HEK293 (cell line): ENCODE measurements around the gene ZNF358.

Experiments used
- CTCF ChIA-PET: fragments of 350-600 bp; formaldehyde crosslinking; extraction: SDS; loops from one replicate; lab custom pipeline; 2021; ENCODE audit warnings: antibody characterized with exemption; lab: Yijun Ruan, JAX
- POLR2A ChIA-PET: fragments of 300-600 bp; formaldehyde crosslinking; extraction: SDS; loops from one replicate; lab custom pipeline; 2020; ENCODE audit warnings: antibody characterized with exemption, inconsistent platforms; lab: Yijun Ruan, JAX
- H3K27ac ChIP-seq: fragments of 200-500 bp; sonication (Bioruptor generic); 2 replicates; pipeline ENCODE4 v1.5.1; 2014; ENCODE audit warnings: low read depth, low read length, control low read depth, inconsistent platforms; ENCODE audit errors: extremely low read depth
- H3K36me3 ChIP-seq, 2 experiments: fragments of 200-500 bp in 1 of 2; sonication (Bioruptor generic) in 1 of 2; 1 replicate in 1 of 2; 2 replicates in 1 of 2; pipeline ENCODE4 v1.5.1; 2014 to 2017; ENCODE audit warnings: inconsistent platforms in 2 of 2, low read length in 2 of 2; ENCODE audit not compliant: control insufficient read depth in 2 of 2, insufficient read depth in 1 of 2
- H3K4me1 ChIP-seq: fragments of 200-500 bp; sonication (Bioruptor generic); 2 replicates; pipeline ENCODE4 v1.5.1; 2014; ENCODE audit warnings: mild to moderate bottlenecking, low read length, inconsistent platforms; ENCODE audit not compliant: control insufficient read depth, insufficient read depth
- H3K4me3 ChIP-seq: 2 replicates; pipeline ENCODE4 v1.5.1; 2011; ENCODE audit warnings: low read depth, mild to moderate bottlenecking, control low read depth, low read length, moderate library complexity
- H3K9me3 ChIP-seq: fragments of 200-500 bp; sonication (Bioruptor generic); 2 replicates; pipeline ENCODE4 v1.5.1; 2014; ENCODE audit warnings: low read depth, low read length, inconsistent platforms; ENCODE audit not compliant: control insufficient read depth, insufficient read depth
- GLIS1 ChIP-seq: fragments of 450-650 bp; formaldehyde crosslinking; IDR thresholded peaks from 2 replicates; pipeline ENCODE4 v1.5.1; 2016; ENCODE audit warnings: missing biosample characterization, missing genetic modification characterization
- KLF1 ChIP-seq: fragments of 450-650 bp; formaldehyde crosslinking; IDR thresholded peaks from 2 replicates; pipeline ENCODE4 v1.5.1; 2016; ENCODE audit warnings: missing biosample characterization, missing genetic modification characterization
- KLF8 ChIP-seq: fragments of 450-650 bp; formaldehyde crosslinking; IDR thresholded peaks from 2 replicates; pipeline ENCODE4 v1.5.1; 2016; ENCODE audit warnings: missing biosample characterization, missing genetic modification characterization
- KLF9 ChIP-seq: fragments of 450-650 bp; formaldehyde crosslinking; IDR thresholded peaks from 2 replicates; pipeline ENCODE4 v1.5.1; 2016; ENCODE audit warnings: missing biosample characterization, missing genetic modification characterization, low read depth
- RBAK ChIP-seq: fragments of 450-650 bp; formaldehyde crosslinking; IDR thresholded peaks from 2 replicates; pipeline ENCODE4 v1.5.1; 2016; ENCODE audit warnings: missing biosample characterization, missing genetic modification characterization
- ZFHX2 ChIP-seq: fragments of 450-650 bp; formaldehyde crosslinking; conservative IDR thresholded peaks from 2 replicates; pipeline ENCODE4 v1.5.1; 2016; ENCODE audit warnings: missing biosample characterization, missing genetic modification characterization
- ZNF155 ChIP-seq: fragments of 450-650 bp; formaldehyde crosslinking; IDR thresholded peaks from 2 replicates; pipeline ENCODE4 v1.5.1; 2016; ENCODE audit warnings: missing biosample characterization, missing genetic modification characterization
- ZNF16 ChIP-seq: fragments of 450-650 bp; formaldehyde crosslinking; IDR thresholded peaks from 2 replicates; pipeline ENCODE4 v1.5.1; 2016; ENCODE audit warnings: low read depth, missing biosample characterization, missing genetic modification characterization
- ZNF174 ChIP-seq: fragments of 450-650 bp; formaldehyde crosslinking; IDR thresholded peaks from 2 replicates; pipeline ENCODE4 v1.5.0; 2017; ENCODE audit warnings: missing biosample characterization, mild to moderate bottlenecking, missing genetic modification characterization
- ZNF19 ChIP-seq: fragments of 450-650 bp; formaldehyde crosslinking; IDR thresholded peaks from 2 replicates; pipeline ENCODE4; 2016; ENCODE audit warnings: missing biosample characterization, missing genetic modification characterization, low read depth
- ZNF335 ChIP-seq: fragments of 450-650 bp; formaldehyde crosslinking; conservative IDR thresholded peaks from 2 replicates; pipeline ENCODE4 v1.5.1; 2016; ENCODE audit warnings: missing biosample characterization, missing genetic modification characterization
- ZNF398 ChIP-seq: fragments of 450-650 bp; formaldehyde crosslinking; IDR thresholded peaks from 2 replicates; pipeline ENCODE4 v1.5.1; 2017; ENCODE audit warnings: missing biosample characterization, missing genetic modification characterization
- ZNF416 ChIP-seq: fragments of 450-650 bp; formaldehyde crosslinking; IDR thresholded peaks from 2 replicates; pipeline ENCODE4 v1.5.1; 2016; ENCODE audit warnings: missing biosample characterization, missing genetic modification characterization
- ZNF510 ChIP-seq: fragments of 450-650 bp; formaldehyde crosslinking; IDR thresholded peaks from 2 replicates; pipeline ENCODE4 v1.5.1; 2018; ENCODE audit warnings: mild to moderate bottlenecking, missing genetic modification characterization, missing biosample characterization; ENCODE audit not compliant: insufficient replicate concordance
- ZNF558 ChIP-seq: fragments of 450-650 bp; formaldehyde crosslinking; IDR thresholded peaks from 2 replicates; pipeline ENCODE4 v1.5.1; 2016; ENCODE audit warnings: missing biosample characterization, missing genetic modification characterization
- ZNF571 ChIP-seq: fragments of 450-650 bp; formaldehyde crosslinking; IDR thresholded peaks from 2 replicates; pipeline ENCODE4 v1.5.0; 2017; ENCODE audit warnings: missing biosample characterization, missing genetic modification characterization
- ZNF585B ChIP-seq: fragments of 450-650 bp; formaldehyde crosslinking; IDR thresholded peaks from 2 replicates; pipeline ENCODE4 v1.5.1; 2016; ENCODE audit warnings: missing biosample characterization, missing genetic modification characterization
- ZNF610 ChIP-seq: fragments of 450-650 bp; formaldehyde crosslinking; IDR thresholded peaks from 2 replicates; pipeline ENCODE4 v1.5.1; 2016; ENCODE audit warnings: missing biosample characterization, missing genetic modification characterization, borderline replicate concordance
- ZNF626 ChIP-seq: fragments of 450-650 bp; sonication (Bioruptor Pico); formaldehyde crosslinking; IDR thresholded peaks from 2 replicates; pipeline ENCODE4 v1.5.1; 2018; ENCODE audit warnings: missing biosample characterization, missing genetic modification characterization, inconsistent platforms
- ZSCAN30 ChIP-seq: fragments of 450-650 bp; IDR thresholded peaks from 2 replicates; pipeline ENCODE4 v1.5.1; 2018; ENCODE audit warnings: missing biosample characterization, mild to moderate bottlenecking, missing genetic modification characterization, moderate library complexity
- TF ChIP-seq, protein P1 (sequence below): sonication (generic); formaldehyde crosslinking; IDR thresholded peaks from 2 replicates; pipeline ENCODE4 v1.8.1; 2022; ENCODE audit warnings: mild to moderate bottlenecking, moderate library complexity, missing genetic modification reagents
- TF ChIP-seq, protein P2 (sequence below): fragments of 450-650 bp; formaldehyde crosslinking; IDR thresholded peaks from 2 replicates; pipeline ENCODE4 v1.5.1; 2016; ENCODE audit warnings: missing biosample characterization, missing genetic modification characterization

The ZNF358 gene

GRCh38 chr19:7482584-7483439, 33.1 kb upstream of the ZNF358 start:
- H3K9me3 ChIP-seq: no peaks in the 10 kb centered on the region
- no peak for TF ChIP-seq ZNF626
- peak; percentile 70 for TF ChIP-seq KLF1 (tag by site-specific recombination)
- no peak for TF ChIP-seq ZNF155 (tag by site-specific recombination)
- TF ChIP-seq KLF9: peak; percentile 41; the same call in 1 of the 2 replicates
- no peaks in the 10 kb centered on the region for H3K4me1 ChIP-seq
- CTCF ChIA-PET: no interaction called here
- no peak overlapping the region for H3K4me3 ChIP-seq
- no peaks in the 10 kb centered on the region for H3K36me3 ChIP-seq
- POLR2A ChIA-PET: no interaction called here
- H3K27ac ChIP-seq: no peak overlapping the region

- Histone ChIP-seq H3K36me3 (no peaks in the 10 kb centered on the region), H3K27ac (no peak overlapping the region), H3K9me3 (no peaks in the 10 kb centered on the region), H3K4me1 (no peaks in the 10 kb centered on the region), H3K4me3 (no peak overlapping the region)
- TF ChIP-seq RBAK (tag by site-specific recombination) (no peak), ZNF558 (tag by site-specific recombination) (no peak), ZNF19 (tag by site-specific recombination) (no peak), ZNF16 (tag by site-specific recombination) (no peak), ZNF585B (tag by site-specific recombination) (no peak), ZNF510 (tag by site-specific recombination) (no peak), ZNF174 (no peak), ZNF335 (no peak), ZSCAN30 (tag by site-specific recombination) (no peak), ZFHX2 (tag by site-specific recombination) (no peak), ZNF416 (tag by site-specific recombination) (no peak), ZNF571 (tag by site-specific recombination) (no peak), KLF8 (tag by site-specific recombination) (no peak), ZNF610 (no peak), GLIS1 (tag by site-specific recombination) (no peak), ZNF398 (tag by site-specific recombination) (no peak)
- TF ChIP-seq, protein P1, sequence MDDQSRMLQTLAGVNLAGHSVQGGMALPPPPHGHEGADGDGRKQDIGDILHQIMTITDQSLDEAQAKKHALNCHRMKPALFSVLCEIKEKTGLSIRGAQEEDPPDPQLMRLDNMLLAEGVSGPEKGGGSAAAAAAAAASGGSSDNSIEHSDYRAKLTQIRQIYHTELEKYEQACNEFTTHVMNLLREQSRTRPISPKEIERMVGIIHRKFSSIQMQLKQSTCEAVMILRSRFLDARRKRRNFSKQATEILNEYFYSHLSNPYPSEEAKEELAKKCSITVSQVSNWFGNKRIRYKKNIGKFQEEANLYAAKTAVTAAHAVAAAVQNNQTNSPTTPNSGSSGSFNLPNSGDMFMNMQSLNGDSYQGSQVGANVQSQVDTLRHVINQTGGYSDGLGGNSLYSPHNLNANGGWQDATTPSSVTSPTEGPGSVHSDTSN: no peak
- TF ChIP-seq, protein P2, sequence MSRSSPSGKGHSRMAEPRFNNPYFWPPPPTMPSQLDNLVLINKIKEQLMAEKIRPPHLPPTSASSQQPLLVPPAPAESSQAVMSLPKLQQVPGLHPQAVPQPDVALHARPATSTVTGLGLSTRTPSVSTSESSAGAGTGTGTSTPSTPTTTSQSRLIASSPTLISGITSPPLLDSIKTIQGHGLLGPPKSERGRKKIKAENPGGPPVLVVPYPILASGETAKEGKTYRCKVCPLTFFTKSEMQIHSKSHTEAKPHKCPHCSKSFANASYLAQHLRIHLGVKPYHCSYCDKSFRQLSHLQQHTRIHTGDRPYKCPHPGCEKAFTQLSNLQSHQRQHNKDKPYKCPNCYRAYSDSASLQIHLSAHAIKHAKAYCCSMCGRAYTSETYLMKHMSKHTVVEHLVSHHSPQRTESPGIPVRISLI (tag by site-specific recombination): no peak
- ChIA-PET CTCF (no interaction called here), POLR2A (no interaction called here)
These were observed 32.1 kb upstream of the ZNF358 start for GRCh38 chr19:7483720-7484201.
